ENCODE results near the gene SPAG4.

Gene SPAG4

DNA sequence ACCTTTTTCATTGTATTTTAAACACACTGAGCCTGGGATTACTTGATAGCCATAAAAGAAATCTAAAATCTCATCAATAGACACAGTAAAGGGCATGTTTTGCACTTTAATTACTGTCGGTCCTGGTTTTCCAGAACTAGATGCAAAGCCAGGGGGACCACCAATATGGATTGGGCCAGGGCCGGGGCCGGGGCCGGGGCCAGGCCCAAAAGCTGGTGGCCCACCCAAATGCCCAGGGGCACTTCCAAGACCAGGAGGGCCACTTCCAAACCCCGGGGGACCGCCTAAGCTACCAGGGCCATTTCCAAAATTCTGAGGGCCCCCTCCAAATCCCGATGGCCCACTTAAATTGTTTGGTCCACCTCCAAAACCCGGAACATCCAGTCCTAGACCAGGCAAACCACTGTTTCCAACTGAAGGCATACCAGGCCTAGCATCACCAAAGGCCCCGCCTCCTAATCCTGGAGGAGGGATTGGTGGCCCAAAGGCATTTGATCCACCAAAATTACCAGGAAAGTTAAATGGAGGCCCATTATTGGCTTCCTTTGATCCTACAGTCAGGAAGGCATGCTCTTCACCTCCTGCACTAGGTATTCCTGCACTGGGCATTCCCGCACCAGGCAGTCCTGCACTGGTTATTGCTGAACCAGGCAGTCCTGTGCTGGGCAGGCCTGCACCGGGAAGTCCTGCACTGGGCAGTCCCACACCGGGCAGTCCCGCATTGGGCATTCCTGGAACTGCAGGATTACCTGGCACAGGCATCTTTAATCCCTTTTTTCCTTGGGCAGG is 37.2 kb downstream of the SPAG4 start:
- TF ChIP-seq, protein P1, sequence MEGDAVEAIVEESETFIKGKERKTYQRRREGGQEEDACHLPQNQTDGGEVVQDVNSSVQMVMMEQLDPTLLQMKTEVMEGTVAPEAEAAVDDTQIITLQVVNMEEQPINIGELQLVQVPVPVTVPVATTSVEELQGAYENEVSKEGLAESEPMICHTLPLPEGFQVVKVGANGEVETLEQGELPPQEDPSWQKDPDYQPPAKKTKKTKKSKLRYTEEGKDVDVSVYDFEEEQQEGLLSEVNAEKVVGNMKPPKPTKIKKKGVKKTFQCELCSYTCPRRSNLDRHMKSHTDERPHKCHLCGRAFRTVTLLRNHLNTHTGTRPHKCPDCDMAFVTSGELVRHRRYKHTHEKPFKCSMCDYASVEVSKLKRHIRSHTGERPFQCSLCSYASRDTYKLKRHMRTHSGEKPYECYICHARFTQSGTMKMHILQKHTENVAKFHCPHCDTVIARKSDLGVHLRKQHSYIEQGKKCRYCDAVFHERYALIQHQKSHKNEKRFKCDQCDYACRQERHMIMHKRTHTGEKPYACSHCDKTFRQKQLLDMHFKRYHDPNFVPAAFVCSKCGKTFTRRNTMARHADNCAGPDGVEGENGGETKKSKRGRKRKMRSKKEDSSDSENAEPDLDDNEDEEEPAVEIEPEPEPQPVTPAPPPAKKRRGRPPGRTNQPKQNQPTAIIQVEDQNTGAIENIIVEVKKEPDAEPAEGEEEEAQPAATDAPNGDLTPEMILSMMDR (IDR thresholded peaks at IDR 0.05; ENCODE audit: extremely low read depth, insufficient read depth, missing control alignments), result no peak
- no peak for DNase-seq (ENCODE audit: low spot score)
- in situ Hi-C loops (cut with MboI; ENCODE audit: low pct_unique_long_range_greater_than_20kb, low sequenced_read_pairs, unreplicated experiment), result no loop called here

GRCh38 chr20:35653430-35653734 is 37.8 kb downstream of the SPAG4 start:
- in situ Hi-C loops (cut with MboI; ENCODE audit: low pct_unique_long_range_greater_than_20kb, low sequenced_read_pairs, unreplicated experiment), result no loop called here
- TF ChIP-seq, protein P1 (IDR thresholded peaks at IDR 0.05; ENCODE audit: extremely low read depth, insufficient read depth, missing control alignments), result no peak
- DNase-seq (ENCODE audit: low spot score), result no peak

GRCh38 chr20:35653893-35654292 is 38.3 kb downstream of the SPAG4 start:
- TF ChIP-seq, protein P1 (IDR thresholded peaks at IDR 0.05; ENCODE audit: extremely low read depth, insufficient read depth, missing control alignments), result no peak
- in situ Hi-C loops (cut with MboI; ENCODE audit: low pct_unique_long_range_greater_than_20kb, low sequenced_read_pairs, unreplicated experiment), result no loop called here
- DNase-seq (ENCODE audit: low spot score), result no peak

DNA sequence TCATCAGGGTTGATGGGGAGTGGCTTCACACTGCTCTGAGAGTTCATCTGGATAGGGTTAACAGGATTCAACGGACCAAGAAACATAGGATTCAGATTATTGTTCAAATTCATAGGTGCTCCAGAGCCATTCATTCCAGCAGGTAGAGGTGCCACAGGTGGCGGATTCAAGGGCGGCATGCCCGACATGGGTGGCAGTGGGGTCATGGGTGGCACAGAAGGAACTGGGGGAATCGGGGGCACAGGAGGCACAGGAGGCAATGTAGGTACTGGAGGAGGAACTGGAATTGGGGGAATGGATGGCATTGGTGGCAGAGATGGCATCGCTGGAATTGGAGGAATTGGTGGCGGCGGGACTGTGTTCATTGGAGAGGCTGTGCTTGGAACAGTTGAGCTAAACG is 38.8 kb downstream of the SPAG4 start:
- in situ Hi-C loops (cut with MboI; ENCODE audit: low pct_unique_long_range_greater_than_20kb, low sequenced_read_pairs, unreplicated experiment), result no loop called here
- TF ChIP-seq, protein P1 (IDR thresholded peaks at IDR 0.05; ENCODE audit: extremely low read depth, insufficient read depth, missing control alignments), result no peak

DNA sequence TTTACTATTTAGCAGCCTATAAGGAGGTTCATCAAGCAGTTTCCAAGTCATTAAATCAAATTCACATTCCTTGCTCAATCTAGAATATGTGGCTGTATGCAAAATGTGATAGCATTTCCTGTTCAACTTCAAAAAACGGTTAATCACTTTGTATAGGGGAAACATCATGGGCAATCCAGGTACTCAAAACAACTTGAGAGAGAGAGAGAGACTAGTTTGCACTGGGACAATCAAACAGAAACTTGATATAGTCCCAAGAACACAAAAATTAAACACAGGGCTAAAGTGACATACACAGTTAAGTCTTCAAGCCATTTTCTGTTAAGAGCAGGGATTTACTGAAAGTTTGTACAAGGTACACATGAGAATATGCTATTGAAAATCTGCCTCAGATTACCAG is 41.6 kb downstream of the SPAG4 start:
- in situ Hi-C loops (cut with MboI; ENCODE audit: low pct_unique_long_range_greater_than_20kb, low sequenced_read_pairs, unreplicated experiment), result no loop called here
- TF ChIP-seq, protein P1 (IDR thresholded peaks at IDR 0.05; ENCODE audit: extremely low read depth, insufficient read depth, missing control alignments), result no peak
- no peak for DNase-seq (ENCODE audit: low spot score)

More for the DNA sequence above, 38.8 kb downstream of the SPAG4 start:
- no peak for DNase-seq (ENCODE audit: low spot score)

GRCh38 chr20:35660122-35660937 is 44.7 kb downstream of the SPAG4 start:
- DNase-seq (ENCODE audit: low spot score), result no peak
- in situ Hi-C loops (cut with MboI; ENCODE audit: low pct_unique_long_range_greater_than_20kb, low sequenced_read_pairs, unreplicated experiment), result no loop called here
- TF ChIP-seq, protein P1 (IDR thresholded peaks at IDR 0.05; ENCODE audit: extremely low read depth, insufficient read depth, missing control alignments), result no peak

Measured in GM13977 (cell line).